ENCODE measurements around the gene FAHD1.

The FAHD1 gene

DNA sequence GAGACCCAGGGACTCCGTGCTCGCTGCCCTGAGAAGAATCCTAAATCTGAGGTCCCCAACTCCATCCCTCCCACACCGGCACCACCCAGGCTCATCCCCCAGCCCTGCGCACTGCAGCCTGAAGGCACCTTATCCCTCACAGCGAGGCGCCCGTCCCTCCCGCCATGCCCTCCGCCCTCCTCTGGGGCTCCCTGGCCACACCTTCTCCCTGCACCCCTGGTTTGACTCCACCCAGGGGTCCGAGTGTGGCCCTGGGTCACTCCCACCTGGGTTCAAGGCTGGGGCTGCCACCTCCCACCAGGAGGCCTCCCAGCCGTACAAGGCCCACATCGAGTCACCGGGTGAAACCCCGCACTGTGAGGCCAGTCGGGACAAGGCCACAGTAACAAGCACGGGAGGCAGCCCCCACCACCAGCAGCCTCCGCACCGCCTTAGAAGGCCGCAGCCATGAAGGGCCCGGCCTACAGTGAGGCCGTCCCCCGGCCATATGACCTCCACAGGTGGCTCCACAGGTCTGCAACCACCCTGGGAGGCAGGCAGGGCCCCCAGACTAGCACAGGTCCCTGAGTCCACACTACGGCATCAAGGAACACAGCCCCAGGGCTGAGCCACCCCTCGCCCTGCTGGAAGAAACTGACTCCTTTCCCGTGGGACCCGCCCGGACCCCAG lies 8.7 kb upstream of the FAHD1 start:
- DNase-seq, result no peak

DNA sequence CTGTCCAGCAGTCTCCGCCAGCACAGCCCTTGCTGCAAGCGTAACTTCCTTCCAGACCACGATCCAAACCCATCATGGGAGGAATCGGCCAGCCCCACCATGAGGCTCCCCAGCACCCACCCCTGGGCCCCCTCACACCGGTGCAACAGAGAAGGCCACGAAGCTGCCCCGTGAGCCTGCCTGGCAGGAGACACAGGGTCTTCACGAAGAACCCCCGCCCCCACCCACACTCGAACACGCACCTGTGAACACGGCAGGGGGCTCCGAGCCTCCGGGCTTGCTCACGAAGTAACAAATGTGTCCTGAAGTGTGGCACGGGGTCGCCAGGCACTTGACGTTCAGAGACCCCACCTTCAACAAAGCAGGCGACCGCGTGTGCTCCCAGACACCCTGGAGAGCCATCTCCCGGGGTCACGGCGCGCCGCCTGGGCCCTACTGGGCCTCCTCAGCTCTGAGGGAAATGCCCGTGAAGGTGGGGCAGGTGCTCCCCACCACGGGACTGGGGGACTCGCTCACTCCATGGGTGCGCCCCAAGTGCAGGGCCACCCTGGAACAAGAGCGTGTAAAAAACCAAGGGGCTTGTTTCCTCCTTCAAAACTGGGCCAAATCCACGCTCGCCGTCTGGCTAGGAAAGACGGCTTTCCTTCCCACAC lies 8.0 kb upstream of the FAHD1 start:
- DNase-seq, result no peak

GRCh38 chr16:1819611-1820010 lies 7.4 kb upstream of the FAHD1 start:
- no peak for DNase-seq

DNA sequence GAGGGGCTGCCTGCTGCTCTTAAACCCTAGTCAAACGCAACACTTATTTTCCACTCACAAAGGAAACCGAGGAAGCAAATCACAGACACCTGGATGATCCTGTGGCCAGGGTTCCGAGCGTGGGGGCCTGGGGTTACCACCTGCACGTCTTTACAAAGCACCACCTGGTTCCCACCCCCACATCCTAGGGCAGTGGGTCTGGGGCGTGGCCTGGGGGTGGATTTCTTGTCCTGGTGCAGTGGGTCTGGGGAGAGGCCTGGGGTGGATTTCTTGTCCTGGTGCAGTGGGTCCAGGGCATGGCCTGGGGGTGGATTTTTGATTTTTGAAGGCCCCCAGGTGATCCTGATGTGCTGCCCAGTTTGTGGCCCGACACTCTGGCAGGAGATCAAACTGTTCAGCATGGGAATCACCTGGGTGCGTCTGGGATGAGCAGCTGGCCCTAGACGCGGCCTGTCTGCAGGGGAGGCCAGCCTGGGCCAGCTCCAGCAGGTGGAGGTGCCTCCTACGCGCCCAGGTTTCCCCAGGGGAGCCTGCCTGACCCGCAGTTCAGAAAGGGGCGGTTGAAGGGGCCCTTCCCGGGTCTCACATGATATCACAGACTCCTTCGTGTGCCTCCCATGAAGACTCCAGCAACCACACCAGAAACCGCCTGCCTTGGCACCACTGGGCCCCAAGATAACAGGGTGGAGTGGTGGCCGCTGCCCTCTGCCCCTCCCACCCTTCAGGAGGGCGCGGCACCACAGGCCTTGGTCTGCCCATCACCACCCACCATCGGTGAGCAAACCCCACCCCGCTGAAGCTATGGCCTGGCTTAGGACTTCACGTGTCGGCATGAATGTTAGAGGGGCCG lies 6.7 kb upstream of the FAHD1 start:
- no peak for DNase-seq

DNA sequence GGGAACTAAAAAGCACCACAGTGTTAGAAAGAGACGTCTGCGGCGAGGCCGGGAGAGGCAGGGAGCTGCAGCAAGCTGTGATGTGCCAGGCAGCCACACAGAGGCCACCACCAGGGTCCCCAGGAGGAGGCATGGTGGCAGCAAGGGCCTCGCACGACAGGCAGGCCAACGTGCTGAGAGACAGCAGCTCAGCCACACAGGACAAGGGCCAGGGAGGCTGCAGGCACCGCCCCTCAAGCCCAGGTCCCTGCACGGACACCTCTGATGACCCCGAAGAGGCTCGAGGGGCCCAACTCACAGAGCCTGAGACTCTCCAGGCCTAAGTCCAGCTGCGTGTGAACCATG lies 6.1 kb upstream of the FAHD1 start:
- no peak for DNase-seq

DNA sequence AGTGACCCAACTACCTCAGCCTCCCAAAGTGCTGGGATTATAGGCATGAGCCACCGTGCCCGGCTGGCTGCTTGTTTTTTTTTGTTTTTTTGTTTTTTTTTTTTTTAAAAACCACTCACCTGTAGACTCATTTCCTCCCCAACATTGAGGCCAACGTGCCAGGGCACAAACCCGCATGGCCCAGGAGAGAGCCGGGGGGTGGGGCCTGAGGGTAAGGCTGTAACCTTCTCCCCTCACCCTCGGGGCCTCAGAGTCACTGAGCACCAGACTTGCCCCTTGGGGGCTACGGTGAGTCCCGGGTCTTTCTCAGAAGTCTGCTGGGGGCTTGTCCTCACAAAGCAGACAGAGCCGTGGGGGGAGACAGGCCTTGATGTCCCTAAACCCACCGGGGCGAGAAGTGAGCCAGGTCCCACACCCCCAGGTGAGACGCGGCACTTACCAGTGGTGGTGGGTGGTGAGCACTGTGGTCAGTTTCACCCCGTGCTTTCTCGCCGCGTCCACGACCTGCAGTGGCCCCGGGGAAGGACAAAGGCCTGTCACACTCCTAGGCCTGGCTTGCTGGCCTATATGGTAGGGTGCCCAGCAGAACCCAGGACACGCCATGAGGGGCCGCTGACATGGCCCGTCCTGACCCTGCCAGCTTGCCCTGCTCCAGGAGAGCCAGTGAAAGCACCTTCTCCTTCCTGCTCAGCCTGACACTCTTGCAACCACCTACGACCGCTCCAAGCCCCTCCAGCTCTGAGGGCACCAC lies 5.0 kb upstream of the FAHD1 start:
- no peak for DNase-seq

DNA sequence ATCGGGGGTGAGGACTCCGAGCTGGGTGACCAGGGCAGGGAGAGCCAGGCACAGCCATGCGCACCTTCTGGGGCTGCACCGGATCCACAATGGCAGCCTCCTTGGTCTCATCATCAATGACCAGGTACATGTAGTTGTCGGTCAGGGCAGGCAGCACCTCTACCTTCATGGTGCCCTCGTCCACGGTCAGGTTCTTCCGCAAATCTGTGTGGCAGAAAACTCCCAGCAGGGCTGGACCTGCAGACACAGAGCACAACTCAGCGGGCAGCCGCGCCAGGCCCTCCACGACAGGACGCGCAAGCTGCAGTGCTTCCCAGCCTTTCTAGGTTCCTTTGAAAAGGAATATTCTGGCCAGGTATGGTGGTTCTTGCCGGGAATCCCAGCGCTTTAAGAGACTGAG lies 4.2 kb upstream of the FAHD1 start:
- DNase-seq, result no peak

DNA sequence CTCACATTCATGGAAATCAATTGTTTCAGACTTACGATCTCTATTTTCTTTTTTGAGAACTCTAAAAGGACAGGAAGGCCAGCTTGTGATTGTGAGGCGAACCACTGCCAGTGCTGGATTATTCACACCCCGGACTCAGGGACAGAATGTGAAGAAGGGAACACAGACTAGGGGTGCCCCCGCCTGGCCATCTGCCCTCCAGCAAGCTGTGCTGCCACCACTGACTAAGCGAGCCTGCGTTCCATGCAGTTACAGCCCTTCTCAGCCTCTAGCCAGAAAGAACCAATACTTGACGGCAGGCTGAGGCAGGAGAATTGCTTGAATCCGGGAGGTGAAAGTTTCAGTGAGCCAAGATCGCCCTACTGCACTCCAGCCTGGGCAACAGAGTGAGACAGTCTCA lies 3.2 kb upstream of the FAHD1 start:
- DNase-seq, result no peak

- no peak for DNase-seq
Observed at GRCh38 chr16:1825381-1825863, 1.6 kb upstream of the FAHD1 start.

GRCh38 chr16:1825864-1826690 lies 929 bp upstream of the FAHD1 start:
- no peak for DNase-seq

- DNase-seq, result no peak
Observed at GRCh38 chr16:1828645-1829410, 1.8 kb downstream of the FAHD1 start.

DNA sequence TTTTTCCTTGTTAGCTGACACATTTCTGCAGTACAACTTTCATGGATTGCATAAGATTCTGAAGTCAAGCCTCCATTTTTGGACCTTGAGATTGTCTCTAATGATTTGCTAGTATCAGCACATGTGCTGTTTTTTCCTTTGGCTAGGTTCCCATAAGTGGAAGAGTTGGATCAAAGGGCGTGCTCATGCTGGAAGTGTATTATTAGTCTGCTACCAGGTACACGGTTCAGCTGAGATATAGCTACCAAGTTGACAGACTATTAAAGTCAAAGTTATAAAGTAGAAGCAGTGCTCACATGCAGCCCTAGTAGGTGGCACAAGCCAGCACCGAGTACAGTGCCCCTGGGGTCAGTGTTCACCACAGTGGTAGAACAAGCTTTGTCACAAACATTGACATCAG lies 3.2 kb downstream of the FAHD1 start:
- no peak for DNase-seq

DNA sequence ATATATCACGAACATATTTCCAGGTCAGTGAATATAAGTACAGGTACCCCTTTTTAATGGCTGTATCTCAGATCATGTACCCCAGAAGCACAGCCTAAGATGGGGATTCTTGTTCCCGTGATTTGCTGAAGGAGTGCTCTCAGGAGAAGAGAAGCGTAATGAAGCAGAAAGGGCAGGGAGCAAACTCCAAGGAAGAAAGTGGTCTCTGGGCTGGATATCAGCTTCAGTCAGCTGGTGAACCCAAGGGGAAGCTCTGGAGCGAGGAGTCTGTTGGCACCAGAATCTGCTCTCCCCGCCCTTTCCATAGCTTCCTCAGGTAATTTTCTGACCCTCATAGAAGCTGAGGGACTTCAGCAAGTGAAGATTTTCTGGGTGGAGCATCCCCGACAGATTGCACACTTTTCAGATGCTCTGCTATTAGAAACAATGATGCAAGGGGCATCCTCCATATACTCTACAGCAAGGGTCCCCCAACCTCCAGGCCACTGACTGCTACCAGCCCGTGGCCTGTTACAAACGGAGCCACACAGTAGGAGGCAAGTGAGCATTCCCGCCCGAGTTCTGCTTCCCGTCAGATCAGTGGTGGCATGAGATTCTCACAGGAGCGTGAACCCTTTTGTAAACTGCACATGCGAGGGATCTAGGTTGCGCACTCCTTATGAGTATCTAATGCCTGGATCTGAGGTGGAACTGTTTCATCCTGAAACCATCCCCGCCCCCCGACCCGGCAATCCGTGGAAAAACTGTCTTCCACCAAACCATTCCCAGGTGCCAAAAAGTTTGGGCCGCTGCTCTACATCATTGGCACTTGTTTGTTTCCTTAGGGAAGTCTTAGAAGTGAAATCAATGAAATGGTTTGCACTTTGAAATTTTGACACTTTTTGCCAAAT lies 4.4 kb downstream of the FAHD1 start:
- DNase-seq, result no peak

DNA sequence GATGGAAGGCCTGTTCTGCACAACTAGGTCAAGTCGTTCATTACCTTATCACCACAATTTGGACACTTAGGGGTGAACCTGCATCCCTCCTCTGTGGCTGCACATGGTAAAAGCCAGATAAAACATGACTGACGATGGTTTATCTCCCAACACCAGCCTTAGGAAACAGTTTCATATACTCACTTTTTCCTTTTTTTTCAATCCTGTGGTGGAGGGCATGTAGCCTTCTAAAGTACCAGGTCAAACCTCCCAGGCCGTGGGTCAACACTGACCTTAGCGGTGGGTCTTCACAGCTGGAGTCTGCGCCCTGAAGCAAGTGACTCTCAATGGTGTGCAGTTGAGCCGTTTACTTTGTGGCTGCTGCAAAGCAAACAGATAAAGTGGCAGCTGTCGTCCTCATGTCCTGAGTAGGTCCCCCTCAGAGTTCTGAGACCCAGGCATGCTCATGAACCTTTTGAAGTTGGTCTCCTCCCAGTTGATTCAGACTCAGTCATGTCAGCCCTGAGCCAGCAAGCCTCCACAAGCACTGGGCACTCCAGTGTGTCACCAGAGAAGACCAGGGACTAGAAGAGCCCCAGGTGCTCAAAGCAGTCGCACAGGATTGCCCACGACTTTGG lies 5.9 kb downstream of the FAHD1 start:
- DNase-seq, result no peak

GRCh38 chr16:1834096-1834495 lies 7.1 kb downstream of the FAHD1 start:
- DNase-seq, result no peak

GRCh38 chr16:1839554-1839953 lies 12.5 kb downstream of the FAHD1 start:
- no peak for DNase-seq

- DNase-seq, result no peak
Observed at GRCh38 chr16:1845985-1846384, 19.0 kb downstream of the FAHD1 start.

GRCh38 chr16:1846416-1846815 lies 19.4 kb downstream of the FAHD1 start:
- DNase-seq, result no peak

GRCh38 chr16:1850981-1851380 lies 24.0 kb downstream of the FAHD1 start:
- no peak for DNase-seq

- DNase-seq, result no peak
Observed at GRCh38 chr16:1851793-1852192, 24.8 kb downstream of the FAHD1 start.

Data from NCI-H2029 treated with DMSO at 0.1 percent for 48 hours (cell line).